H7 (cell line): ENCODE results near the gene DNAJC13. TPM values are rescaled to one million over a fixed set of nuclear protein-coding genes. Genes with fewer than 3 reads are reported as not detected.

ENCODE experiments used
- DNase-seq: peaks from one replicate; pipeline ENCODE4 v3.0.0; 2012
- H3K27me3 ChIP-seq: 2 replicates; pipeline ENCODE4 v1.6.0; 2011; ENCODE audit warnings: mild to moderate bottlenecking, low read length; ENCODE audit not compliant: control insufficient read depth, insufficient read depth
- H3K36me3 ChIP-seq: replicated peaks from 2 replicates; pipeline ENCODE4 v1.5.1; 2011; ENCODE audit warnings: low read length; ENCODE audit not compliant: control insufficient read depth, insufficient read depth
- H3K4me3 ChIP-seq: 2 replicates; pipeline ENCODE4 v1.5.1; 2011; ENCODE audit warnings: low read depth, mild to moderate bottlenecking, control low read depth, low read length, moderate library complexity; ENCODE audit not compliant: insufficient read depth
- total RNA-seq: library from RNA; depleted of rRNA; stranded (reverse); fragments of >200 nt; shearing (Covaris generic); gene quantifications from 2 replicates; pipeline ENCODE4 v1.2.3, GENCODE V29; 2014

DNAJC13 gene
- total RNA-seq, 1 experiment from 2014 or later = 17.1 TPM

DNA sequence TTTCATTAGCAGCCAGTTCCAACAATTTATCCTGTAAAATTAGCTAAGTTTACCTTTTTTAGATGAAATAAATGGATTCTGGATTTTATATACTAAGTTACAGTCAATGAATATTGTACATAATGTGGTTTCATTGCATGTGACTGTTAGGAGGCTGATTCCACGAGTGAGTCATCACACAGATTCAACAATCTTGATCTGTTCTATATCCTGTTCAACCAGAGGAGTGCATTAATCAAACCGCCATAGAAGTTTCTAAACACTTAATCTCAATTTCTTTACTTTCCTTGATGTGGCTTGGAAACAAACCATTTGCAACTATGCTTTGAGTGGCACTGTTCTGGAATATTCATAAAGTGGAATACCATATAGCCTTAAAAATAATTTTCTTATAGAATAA lies 15.3 kb downstream of the DNAJC13 start:
- no peak overlapping the region for H3K4me3 ChIP-seq
- no peak for DNase-seq
- H3K27me3 ChIP-seq = no peaks in the 10 kb centered on the region
- no peaks in the 10 kb centered on the region for H3K36me3 ChIP-seq

- Histone ChIP-seq H3K4me3 (no peak overlapping the region), H3K36me3 (no peaks in the 10 kb centered on the region), H3K27me3 (no peaks in the 10 kb centered on the region)
- DNase-seq = no peak
These were observed 15.8 kb downstream of the DNAJC13 start for GRCh38 chr3:132433121-132433520.

- Histone ChIP-seq H3K4me3 (no peak overlapping the region), H3K27me3 (no peaks in the 10 kb centered on the region), H3K36me3 (no peaks in the 10 kb centered on the region)
- DNase-seq = no peak
These were observed 18.1 kb downstream of the DNAJC13 start for GRCh38 chr3:132435224-132435910.

- no peak overlapping the region for H3K4me3 ChIP-seq
- H3K36me3 ChIP-seq = no peaks in the 10 kb centered on the region
- H3K27me3 ChIP-seq = no peaks in the 10 kb centered on the region
- DNase-seq = no peak
These were observed 18.7 kb downstream of the DNAJC13 start for GRCh38 chr3:132435911-132436425.

- no peak overlapping the region for H3K4me3 ChIP-seq
- H3K27me3 ChIP-seq = no peaks in the 10 kb centered on the region
- DNase-seq = no peak
- no peaks in the 10 kb centered on the region for H3K36me3 ChIP-seq
These were observed 26.1 kb downstream of the DNAJC13 start for GRCh38 chr3:132443421-132443820.

- H3K36me3 ChIP-seq = no peaks in the 10 kb centered on the region
- H3K4me3 ChIP-seq = no peak overlapping the region
- H3K27me3 ChIP-seq = no peaks in the 10 kb centered on the region
- no peak for DNase-seq
These were observed 27.1 kb downstream of the DNAJC13 start for GRCh38 chr3:132444383-132444782.

- no peaks in the 10 kb centered on the region for H3K27me3 ChIP-seq
- no peak for DNase-seq
- H3K4me3 ChIP-seq = no peak overlapping the region
- H3K36me3 ChIP-seq = 0 out of 2 replicates have a peak, but pooled peaks cover under 1% of the 10 kb centered on the region
These were observed 28.5 kb downstream of the DNAJC13 start for GRCh38 chr3:132445817-132446216.

DNA sequence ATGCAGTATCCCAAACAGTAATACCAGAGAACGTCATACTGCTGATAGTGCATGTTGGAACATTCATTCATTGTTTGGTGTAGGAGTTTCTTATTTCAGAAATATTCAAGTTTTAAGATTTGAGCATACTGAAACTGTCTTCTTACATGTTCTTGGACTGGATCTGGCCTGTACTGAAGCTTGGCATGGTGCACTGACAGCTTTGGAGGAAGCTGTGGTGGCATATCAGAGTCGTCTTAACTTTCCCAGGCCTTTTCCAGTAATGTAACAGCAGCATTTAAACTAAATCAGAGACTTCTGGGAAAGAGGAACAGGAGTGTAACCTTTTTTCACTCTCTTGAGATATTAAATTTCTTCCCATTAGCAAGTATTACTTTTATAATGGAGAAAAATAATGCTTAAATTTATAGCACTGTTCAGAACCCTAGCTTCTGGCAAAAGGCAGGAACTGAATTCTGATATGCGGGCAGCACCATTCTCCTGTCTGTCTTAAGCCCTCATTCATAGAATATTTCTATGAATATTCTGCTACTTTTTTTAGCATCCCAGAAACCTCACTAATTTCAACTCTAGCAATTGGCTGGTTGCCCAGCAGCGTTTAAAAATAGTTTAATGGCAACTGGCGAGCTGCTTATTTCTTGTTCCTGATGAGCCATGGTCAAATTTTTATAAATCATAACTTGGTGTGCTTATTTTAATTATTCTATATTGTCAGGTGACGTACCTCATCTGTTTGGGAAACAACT lies 31.1 kb downstream of the DNAJC13 start:
- DNase-seq = no peak
- Histone ChIP-seq H3K36me3 (peaks cover 4% of the 10 kb centered on the region; the same call in 1 of the 2 replicates), H3K4me3 (no peak overlapping the region), H3K27me3 (no peaks in the 10 kb centered on the region)

DNA sequence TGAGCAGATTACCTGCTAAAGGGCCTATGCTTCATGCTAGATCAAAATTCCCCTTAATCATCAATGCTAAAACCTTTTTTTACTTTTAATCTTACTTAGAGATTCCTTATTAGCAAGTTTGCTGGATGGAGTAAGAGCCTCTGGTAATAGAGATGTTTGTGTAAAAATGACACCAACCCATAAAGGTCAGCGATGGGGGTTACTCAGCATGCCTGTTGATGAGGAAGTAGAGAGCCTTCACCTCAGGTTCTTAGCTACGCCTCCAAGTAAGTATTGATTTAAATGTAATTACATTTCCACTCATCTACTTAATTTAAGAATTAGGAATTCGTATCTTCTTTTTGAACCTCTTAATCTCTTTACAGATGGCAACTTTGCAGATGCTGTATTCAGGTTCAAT lies 38.8 kb downstream of the DNAJC13 start:
- Histone ChIP-seq H3K36me3 (peaks cover 21% of the 10 kb centered on the region), H3K27me3 (no peaks in the 10 kb centered on the region), H3K4me3 (no peak overlapping the region)
- DNase-seq = no peak

DNA sequence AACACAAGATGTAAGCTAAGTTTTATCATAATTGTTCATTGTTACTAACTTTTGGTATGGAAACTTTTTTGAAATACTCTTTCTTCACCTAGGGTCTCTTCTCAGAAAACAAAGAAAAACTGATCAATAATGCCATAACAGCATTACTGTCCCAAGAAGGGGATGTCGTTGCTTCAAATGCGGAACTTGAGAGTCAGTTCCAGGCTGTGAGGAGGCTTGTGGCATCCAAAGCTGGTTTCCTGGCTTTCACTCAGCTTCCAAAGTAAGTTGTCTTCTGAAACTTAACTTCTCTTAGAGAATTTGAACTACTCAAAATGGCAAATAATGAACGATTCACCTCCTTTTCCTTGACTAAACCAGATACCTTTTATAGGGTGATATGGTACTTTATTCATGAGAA lies 39.3 kb downstream of the DNAJC13 start:
- Histone ChIP-seq H3K4me3 (no peak overlapping the region), H3K36me3 (peaks cover 21% of the 10 kb centered on the region), H3K27me3 (no peaks in the 10 kb centered on the region)
- DNase-seq = no peak

DNA sequence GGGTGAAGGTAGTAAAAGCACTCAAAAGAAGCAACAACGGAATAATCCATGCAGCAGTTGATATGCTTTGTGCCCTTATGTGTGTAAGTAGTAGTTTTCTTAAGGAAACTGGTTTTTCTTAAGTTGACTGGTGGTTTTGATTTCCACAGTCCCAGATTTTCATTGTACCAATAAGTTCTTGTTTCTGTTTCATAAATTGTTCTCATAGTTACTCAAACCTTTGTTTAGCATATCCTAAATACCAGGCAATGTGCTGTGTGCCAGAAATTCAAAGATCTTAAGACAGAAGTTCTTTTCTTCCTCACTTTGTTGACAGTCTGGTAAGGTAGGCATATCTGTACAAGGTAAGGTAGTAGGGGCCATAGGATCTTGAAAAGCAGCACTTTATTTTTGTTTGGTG lies 40.0 kb downstream of the DNAJC13 start:
- no peak for DNase-seq
- no peak overlapping the region for H3K4me3 ChIP-seq
- no peaks in the 10 kb centered on the region for H3K27me3 ChIP-seq
- peaks cover 21% of the 10 kb centered on the region for H3K36me3 ChIP-seq

GRCh38 chr3:132459551-132459950 lies 42.2 kb downstream of the DNAJC13 start:
- Histone ChIP-seq H3K36me3 (peaks cover 19% of the 10 kb centered on the region), H3K27me3 (no peaks in the 10 kb centered on the region), H3K4me3 (no peak overlapping the region)
- DNase-seq = no peak

DNA sequence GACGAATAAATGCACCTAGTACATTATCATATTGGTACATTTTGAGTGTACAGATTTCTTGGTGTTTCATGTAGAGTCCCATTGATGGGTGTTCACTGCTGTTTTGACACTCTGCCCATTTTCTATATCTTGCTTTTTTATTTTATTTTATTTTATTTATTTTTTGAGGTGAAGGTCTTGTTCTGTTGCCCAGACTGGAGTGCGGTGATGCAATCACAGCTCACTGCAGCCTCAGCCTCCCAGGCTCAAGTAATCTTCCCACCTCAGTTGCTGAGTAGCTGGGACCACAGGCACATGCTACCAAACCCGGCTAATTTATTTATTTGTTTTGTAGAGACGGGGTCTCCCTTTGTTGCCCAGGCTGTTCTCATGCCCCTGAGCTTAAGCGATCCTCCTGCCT lies 44.2 kb downstream of the DNAJC13 start:
- DNase-seq = no peak
- no peak overlapping the region for H3K4me3 ChIP-seq
- H3K27me3 ChIP-seq = no peaks in the 10 kb centered on the region
- peaks cover 12% of the 10 kb centered on the region for H3K36me3 ChIP-seq

- no peak for DNase-seq
- peaks cover 7% of the 10 kb centered on the region; the same call in 1 of the 2 replicates for H3K36me3 ChIP-seq
- no peak overlapping the region for H3K4me3 ChIP-seq
- H3K27me3 ChIP-seq = no peaks in the 10 kb centered on the region
These were observed 46.8 kb downstream of the DNAJC13 start for GRCh38 chr3:132464066-132464465.

- H3K36me3 ChIP-seq = peaks cover 5% of the 10 kb centered on the region
- no peak for DNase-seq
- no peaks in the 10 kb centered on the region for H3K27me3 ChIP-seq
- no peak overlapping the region for H3K4me3 ChIP-seq
These were observed 52.0 kb downstream of the DNAJC13 start for GRCh38 chr3:132469326-132469725.
